ENCODE results near the gene AUNIP. TPM values are rescaled to one million over a fixed set of nuclear protein-coding genes. Genes with fewer than 3 reads are reported as not detected.
A peak's percentile ranks its signal among the peaks of the same experiment; 100 is the strongest.

Gene AUNIP
- total and polyA plus RNA-seq, 2 experiments from 2014 or later, result 2.2 to 2.3 TPM

DNA sequence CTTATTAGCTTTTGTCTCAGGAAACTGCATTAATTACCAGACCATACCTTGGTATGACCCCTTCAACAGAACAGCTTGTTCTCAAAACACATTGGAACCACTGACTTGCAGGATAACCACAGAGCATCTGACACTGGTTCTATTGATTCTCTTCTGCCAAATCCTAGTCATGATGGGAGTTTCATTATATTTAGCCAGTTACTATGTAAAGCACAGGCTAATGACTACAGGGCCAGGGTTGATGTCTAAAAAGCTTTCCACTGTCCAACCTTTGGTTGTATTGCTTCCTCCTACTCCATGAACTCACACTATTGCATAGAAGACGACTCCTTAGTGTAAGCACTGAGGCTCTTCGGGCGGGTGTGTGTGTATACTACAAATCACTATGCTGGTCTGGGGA is 43.2 kb upstream of the AUNIP start:
- Histone ChIP-seq H3K36me3 (ENCODE audit: low read depth) (peaks cover 5% of the 10 kb centered on the region; the same call in 1 of the 2 replicates), H3K27me3 (replicated peaks; ENCODE audit: insufficient read depth) (no peaks in the 10 kb centered on the region), H2AFZ (no peak overlapping the region), H3K4me2 (ENCODE audit: unreplicated experiment) (no peak overlapping the region), H3K9me2 (ENCODE audit: insufficient read depth) (no peaks in the 10 kb centered on the region), H3K9ac (no peak overlapping the region), H3K79me2 (ENCODE audit: insufficient read depth) (peaks cover 56% of the 10 kb centered on the region), H3F3A (ENCODE audit: insufficient read depth) (peaks cover 30% of the 10 kb centered on the region), H3K9me3 (ENCODE audit: low read depth) (no peaks in the 10 kb centered on the region), H3K27ac (no peak overlapping the region), H3K4me3 (no peak overlapping the region), H4K20me1 (ENCODE audit: insufficient read depth) (no peaks in the 10 kb centered on the region), H3K4me1 (ENCODE audit: insufficient read depth) (peaks cover 12% of the 10 kb centered on the region)
- TF ChIP-seq EZH2 (IDR thresholded peaks at IDR 0.05; ENCODE audit: insufficient read depth, poor library complexity, severe bottlenecking), result no peak
- TF ChIP-seq EZH2phosphoT487 (IDR thresholded peaks at IDR 0.05; ENCODE audit: insufficient read depth, low read depth), result no peak
- in situ Hi-C loops (cut with MboI), result no loop called here
- DNase-seq, result no peak
- 98 to 100% methylated on average over 3 of the region's 3 CpGs for WGBS, 2 experiments (ENCODE audit: low coverage in 1 of 2, low lambda C conversion rate in 2 of 2, missing lambda C conversion rate in 2 of 2)

DNA sequence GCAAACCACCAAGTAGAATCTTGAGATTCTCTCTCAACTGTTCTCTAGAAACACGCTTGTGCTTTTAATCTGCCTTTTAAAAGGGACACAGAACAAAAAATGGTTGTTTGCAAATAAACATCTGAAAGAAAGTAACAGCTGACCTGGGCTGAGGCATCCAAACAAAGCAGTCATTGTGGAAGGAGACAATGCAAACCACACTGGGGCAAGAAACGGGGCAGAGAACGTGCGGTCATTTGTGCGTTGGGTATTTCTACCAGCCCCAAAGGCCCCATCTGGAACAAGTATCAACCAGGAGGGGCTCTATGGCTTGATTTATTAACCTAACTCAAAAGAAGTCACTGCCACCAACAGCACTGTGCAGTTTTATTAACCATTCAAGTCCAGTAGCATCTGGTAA is 41.0 kb upstream of the AUNIP start:
- DNase-seq, result no peak
- H3F3A ChIP-seq (ENCODE audit: insufficient read depth), result peaks cover 41% of the 10 kb centered on the region
- no peak overlapping the region for H3K27ac ChIP-seq
- H3K4me1 ChIP-seq (ENCODE audit: insufficient read depth), result peaks cover 24% of the 10 kb centered on the region
- H3K9ac ChIP-seq, result no peak overlapping the region
- H3K36me3 ChIP-seq (ENCODE audit: low read depth), result peaks cover 5% of the 10 kb centered on the region; the same call in 1 of the 2 replicates
- H3K4me3 ChIP-seq, result no peak overlapping the region
- 72 to 84% methylated on average over 5 of the region's 5 CpGs for WGBS, 2 experiments (ENCODE audit: low coverage in 1 of 2, low lambda C conversion rate in 2 of 2, missing lambda C conversion rate in 2 of 2)
- no peaks in the 10 kb centered on the region for H3K9me2 ChIP-seq (ENCODE audit: insufficient read depth)
- H3K4me2 ChIP-seq (ENCODE audit: unreplicated experiment), result no peak overlapping the region
- no peaks in the 10 kb centered on the region for H4K20me1 ChIP-seq (ENCODE audit: insufficient read depth)
- no peak overlapping the region for H2AFZ ChIP-seq
- H3K79me2 ChIP-seq (ENCODE audit: insufficient read depth), result peaks cover 56% of the 10 kb centered on the region
- TF ChIP-seq EZH2phosphoT487 (IDR thresholded peaks at IDR 0.05; ENCODE audit: insufficient read depth, low read depth) (no peak), EZH2 (IDR thresholded peaks at IDR 0.05; ENCODE audit: insufficient read depth, poor library complexity, severe bottlenecking) (no peak)
- in situ Hi-C loops (cut with MboI), result no loop called here
- no peaks in the 10 kb centered on the region for H3K27me3 ChIP-seq (replicated peaks; ENCODE audit: insufficient read depth)
- H3K9me3 ChIP-seq (ENCODE audit: low read depth), result no peaks in the 10 kb centered on the region

DNA sequence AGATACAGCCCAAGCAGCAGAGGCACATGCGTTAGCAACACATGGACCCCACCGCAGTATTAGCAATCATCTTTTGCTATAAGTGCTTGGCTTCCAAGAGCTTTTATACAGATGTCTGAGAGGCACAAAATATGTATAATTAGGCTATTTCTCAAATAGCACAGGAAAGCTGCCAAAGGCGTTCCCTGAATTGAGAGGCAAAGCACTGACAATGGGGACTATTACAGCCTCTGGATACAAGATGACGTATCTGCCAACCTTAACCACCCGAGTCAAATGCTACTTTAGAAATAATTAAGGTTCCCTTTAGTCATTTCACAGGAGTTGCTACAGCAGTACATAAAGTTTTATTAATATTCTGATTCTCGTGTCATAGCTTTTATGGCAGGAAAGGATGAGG is 40.5 kb upstream of the AUNIP start:
- H3F3A ChIP-seq (ENCODE audit: insufficient read depth), result peaks cover 36% of the 10 kb centered on the region
- H3K79me2 ChIP-seq (ENCODE audit: insufficient read depth), result peaks cover 56% of the 10 kb centered on the region
- no peak overlapping the region for H3K27ac ChIP-seq
- no peaks in the 10 kb centered on the region for H4K20me1 ChIP-seq (ENCODE audit: insufficient read depth)
- H3K36me3 ChIP-seq (ENCODE audit: low read depth), result peaks cover 5% of the 10 kb centered on the region; the same call in 1 of the 2 replicates
- H3K4me1 ChIP-seq (ENCODE audit: insufficient read depth), result peaks cover 28% of the 10 kb centered on the region
- no peak overlapping the region for H3K9ac ChIP-seq
- H3K4me2 ChIP-seq (ENCODE audit: unreplicated experiment), result no peak overlapping the region
- peak; percentile 24 for DNase-seq
- H3K27me3 ChIP-seq (replicated peaks; ENCODE audit: insufficient read depth), result no peaks in the 10 kb centered on the region
- no peak overlapping the region for H2AFZ ChIP-seq
- in situ Hi-C loops (cut with MboI), result loop anchor here (10.0 kb wide), 1 partner anchor 95 kb away; the partner anchor contains the start of gene PAFAH2
- TF ChIP-seq EZH2phosphoT487 (IDR thresholded peaks at IDR 0.05; ENCODE audit: insufficient read depth, low read depth) (no peak), EZH2 (IDR thresholded peaks at IDR 0.05; ENCODE audit: insufficient read depth, poor library complexity, severe bottlenecking) (no peak)
- no peak overlapping the region for H3K4me3 ChIP-seq
- H3K9me3 ChIP-seq (ENCODE audit: low read depth), result no peaks in the 10 kb centered on the region
- 46 to 52% methylated on average over 6 of the region's 6 CpGs for WGBS, 2 experiments (ENCODE audit: low coverage in 1 of 2, low lambda C conversion rate in 2 of 2, missing lambda C conversion rate in 2 of 2)
- H3K9me2 ChIP-seq (ENCODE audit: insufficient read depth), result no peaks in the 10 kb centered on the region

DNA sequence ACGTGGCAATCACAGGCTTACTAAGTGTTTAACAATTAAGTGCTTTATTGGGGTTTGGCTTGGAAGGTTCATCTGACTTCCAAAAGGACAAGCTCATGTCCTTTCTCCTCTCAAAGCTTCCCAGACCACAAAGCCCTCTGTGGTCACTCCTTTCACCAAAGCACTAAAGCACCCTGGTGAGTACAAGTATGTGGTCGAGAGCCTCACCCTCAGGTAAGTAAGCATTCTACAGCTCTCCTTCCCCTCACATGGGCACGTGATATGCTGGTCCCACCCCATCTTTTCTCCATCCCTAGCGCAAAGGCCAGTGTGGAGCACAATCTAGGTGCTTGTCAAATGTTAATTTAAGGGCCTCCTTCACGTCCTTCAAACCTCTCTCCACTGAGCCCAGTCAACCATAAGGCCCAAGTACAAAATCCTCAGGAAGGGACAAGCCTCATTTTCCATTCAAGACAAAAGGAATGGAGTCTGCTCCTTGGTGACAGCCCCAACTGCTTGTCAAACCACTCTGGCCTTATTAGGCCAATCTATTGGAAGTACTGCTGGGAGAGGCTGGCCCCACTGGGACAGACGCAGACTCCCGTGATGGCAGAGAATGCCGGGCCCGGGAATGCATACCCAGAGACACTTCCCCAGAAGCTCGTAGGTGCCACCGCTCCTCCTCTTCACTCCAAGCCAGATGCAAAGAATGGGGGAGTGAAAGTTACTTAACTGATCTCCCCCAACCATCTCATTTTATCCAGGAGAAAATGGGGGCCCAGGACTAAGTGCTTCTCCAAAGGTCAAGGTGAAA is 39.2 kb upstream of the AUNIP start:
- Histone ChIP-seq H3K9me3 (ENCODE audit: low read depth) (no peaks in the 10 kb centered on the region), H3K4me1 (ENCODE audit: insufficient read depth) (peaks cover 17% of the 10 kb centered on the region), H2AFZ (no peak overlapping the region), H4K20me1 (ENCODE audit: insufficient read depth) (no peaks in the 10 kb centered on the region), H3K9me2 (ENCODE audit: insufficient read depth) (no peaks in the 10 kb centered on the region), H3K9ac (no peak overlapping the region), H3K27ac (no peak overlapping the region), H3K79me2 (ENCODE audit: insufficient read depth) (peaks cover 42% of the 10 kb centered on the region), H3K4me2 (ENCODE audit: unreplicated experiment) (no peak overlapping the region), H3K4me3 (no peak overlapping the region), H3K27me3 (replicated peaks; ENCODE audit: insufficient read depth) (no peaks in the 10 kb centered on the region), H3K36me3 (ENCODE audit: low read depth) (peaks cover 5% of the 10 kb centered on the region; the same call in 1 of the 2 replicates), H3F3A (ENCODE audit: insufficient read depth) (peaks cover 31% of the 10 kb centered on the region)
- no peak for DNase-seq
- in situ Hi-C loops (cut with MboI), result loop anchor here (10.0 kb wide), 1 partner anchor 96 kb away; the partner anchor contains the start of gene PAFAH2
- 98 to 99% methylated on average over 11 of the region's 11 CpGs for WGBS, 2 experiments (ENCODE audit: low coverage in 1 of 2, low lambda C conversion rate in 2 of 2, missing lambda C conversion rate in 2 of 2)
- no peak for TF ChIP-seq EZH2 (IDR thresholded peaks at IDR 0.05; ENCODE audit: insufficient read depth, poor library complexity, severe bottlenecking)
- no peak for TF ChIP-seq EZH2phosphoT487 (IDR thresholded peaks at IDR 0.05; ENCODE audit: insufficient read depth, low read depth)

Data from GM23248 (cell line).